Measurements from ENCODE around the gene GFOD1.

DNA sequence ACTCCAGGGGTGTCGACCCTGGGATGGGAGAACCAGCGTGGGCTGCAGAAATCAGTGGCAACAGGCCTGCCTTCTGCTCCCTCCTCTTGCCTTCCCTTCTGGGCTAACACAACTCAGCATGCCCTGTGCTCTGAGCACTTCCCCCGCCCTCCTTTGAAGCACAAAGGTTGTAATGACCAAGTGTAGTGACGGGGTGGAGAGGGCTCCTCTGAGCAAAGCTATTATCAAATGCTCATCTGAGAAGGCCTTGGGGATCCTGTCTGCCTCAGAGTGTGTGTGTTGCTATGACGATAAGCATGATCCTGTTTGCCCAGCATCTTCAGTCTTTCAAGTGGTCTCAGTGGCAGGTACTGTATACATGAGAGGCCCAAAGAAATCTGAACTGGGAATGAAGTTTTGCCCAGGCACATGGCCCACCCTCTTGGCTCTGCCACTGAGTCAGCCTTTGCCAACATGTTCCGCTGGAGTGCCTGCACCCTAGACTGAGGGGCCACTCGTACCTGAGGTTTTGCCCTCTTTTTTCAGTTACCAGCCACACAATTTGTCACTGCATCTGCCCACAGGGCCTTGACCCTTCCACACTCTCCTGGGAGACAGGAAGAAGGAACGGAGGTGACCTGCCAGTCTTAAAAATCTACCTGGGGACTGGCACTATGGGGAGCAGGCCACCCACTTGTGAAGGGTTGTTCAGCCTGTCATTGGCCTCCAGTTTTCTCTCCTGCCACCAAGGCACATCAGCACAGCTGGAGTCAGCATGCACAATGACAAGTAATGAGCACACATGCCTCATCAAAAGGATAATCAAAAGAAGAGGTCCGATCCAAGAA is 74.5 kb downstream of the GFOD1 start:
- TF ChIP-seq CTCF (IDR thresholded peaks at IDR 0.05) (no peak), POLR2A (IDR thresholded peaks at IDR 0.05) (no peak), EP300 (IDR thresholded peaks at IDR 0.05) (no peak)

Measured in ovary (tissue), 3 donors.